Measurements from ENCODE around the gene PARL.

- TF ChIP-seq CTCF (IDR thresholded peaks at IDR 0.05) (no peak), ZFX (IDR thresholded peaks at IDR 0.05; ENCODE audit: borderline replicate concordance) (no peak)
These were observed 59.8 kb downstream of the PARL start for GRCh38 chr3:183824761-183825455.
